H1 (cell line): ENCODE data around the gene SMIM17. TPM values are rescaled to one million over a fixed set of nuclear protein-coding genes. Genes with fewer than 3 reads are reported as not detected.

Source experiments
- FOSL1 ChIP-seq: IDR thresholded peaks from 2 replicates; pipeline ENCODE4 v1.6.1; 2011; ENCODE audit warnings: mild to moderate bottlenecking, low read depth, low read length, moderate library complexity; ENCODE audit not compliant: insufficient read depth
- HDAC6 ChIP-seq: IDR thresholded peaks from one replicate; pipeline ENCODE4 v1.7.1; 2012; ENCODE audit warnings: low read depth, mild to moderate bottlenecking, inconsistent platforms, low read length, moderate library complexity
- JUN ChIP-seq: IDR thresholded peaks from 2 replicates; pipeline ENCODE4 v1.6.1; 2011; ENCODE audit warnings: low read depth, mild to moderate bottlenecking, improper control_type of control experiment, low read length
- SIN3A ChIP-seq, 2 experiments: IDR thresholded peaks in 1 of 2; conservative IDR thresholded peaks in 1 of 2; 2 replicates each; pipeline ENCODE4 v1.6.1; 2011 to 2012; ENCODE audit warnings: low read length in 2 of 2, improper control_type of control experiment in 1 of 2, low read depth in 1 of 2, mild to moderate bottlenecking in 1 of 2
- SP2 ChIP-seq: IDR thresholded peaks from 2 replicates; pipeline ENCODE4 v1.6.1; 2012; ENCODE audit warnings: mild to moderate bottlenecking, low read length, inconsistent platforms
- ZNF274 ChIP-seq: IDR thresholded peaks from 2 replicates; pipeline ENCODE4 v1.7.0; 2012; ENCODE audit warnings: low read length, borderline replicate concordance; ENCODE audit errors: extremely low read depth
- polyA plus RNA-seq, 7 experiments: library from polyadenylated mRNA; depleted of rRNA in 3 of 7; stranded (reverse) in 5 of 7; unstranded in 2 of 7; fragments of >200 nt in 5 of 7; fragments of 200-250 nt in 2 of 7; gene quantifications; 1 replicate in 5 of 7; 2 replicates in 1 of 7; 4 replicates in 1 of 7; pipeline versions ENCODE4 v1.2.1 to v1.2.3, GENCODE V29; 2011 to 2013; ENCODE audit warnings: missing spikeins in 2 of 7, mixed read lengths in 2 of 7
- total RNA-seq: library from RNA; stranded (reverse); fragmentation: NEBNext Ultra II Directional; extraction: Animal tissue kit (Norgen Biotek cat#: 25700); gene quantifications from 2 replicates; pipeline ENCODE4 v1.2.1, GENCODE V29; 2021
- TF ChIP-seq, protein P1 (sequence below): fragments of 300-600 bp; sonication (generic); IDR thresholded peaks from 2 replicates; pipeline ENCODE4 v1.7.1; 2012; ENCODE audit warnings: low read length, moderate library complexity, mild to moderate bottlenecking, inconsistent platforms; ENCODE audit not compliant: insufficient replicate concordance
- TF ChIP-seq, protein P2 (sequence below): IDR thresholded peaks from 2 replicates; pipeline ENCODE4 v1.6.1; 2012; ENCODE audit warnings: inconsistent platforms
- TF ChIP-seq, protein P3 (sequence below): IDR thresholded peaks from 2 replicates; pipeline ENCODE4 v1.6.1; 2012; ENCODE audit warnings: low read length, inconsistent platforms

Gene SMIM17
- total and polyA plus RNA-seq, 2 of the 8 experiments (the other 6 are each of a cell fraction or from before 2014, with no cell fraction given), result 0.06 TPM; not detected in 1

DNA sequence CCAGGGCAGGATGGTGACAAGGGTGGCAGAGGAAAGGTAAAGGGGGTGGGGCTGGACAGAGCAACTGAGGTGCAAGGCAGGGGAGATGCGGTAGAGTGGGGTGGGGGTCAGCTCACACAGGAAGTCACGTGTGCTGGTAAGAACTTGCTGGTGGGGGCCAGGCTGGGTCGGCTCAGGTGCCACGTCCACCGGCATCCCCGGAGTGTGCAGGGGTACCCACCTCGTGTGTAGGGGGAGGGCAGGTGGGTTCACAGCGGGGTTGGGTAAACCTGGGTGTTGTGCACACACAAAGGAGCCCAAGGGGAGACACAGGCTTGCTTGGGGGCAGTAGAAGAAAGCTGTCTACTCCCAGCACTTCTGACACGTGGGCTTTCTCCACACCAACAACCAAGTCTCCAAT, 25.7 kb downstream of the SMIM17 start (continued):
- TF ChIP-seq, protein P1, sequence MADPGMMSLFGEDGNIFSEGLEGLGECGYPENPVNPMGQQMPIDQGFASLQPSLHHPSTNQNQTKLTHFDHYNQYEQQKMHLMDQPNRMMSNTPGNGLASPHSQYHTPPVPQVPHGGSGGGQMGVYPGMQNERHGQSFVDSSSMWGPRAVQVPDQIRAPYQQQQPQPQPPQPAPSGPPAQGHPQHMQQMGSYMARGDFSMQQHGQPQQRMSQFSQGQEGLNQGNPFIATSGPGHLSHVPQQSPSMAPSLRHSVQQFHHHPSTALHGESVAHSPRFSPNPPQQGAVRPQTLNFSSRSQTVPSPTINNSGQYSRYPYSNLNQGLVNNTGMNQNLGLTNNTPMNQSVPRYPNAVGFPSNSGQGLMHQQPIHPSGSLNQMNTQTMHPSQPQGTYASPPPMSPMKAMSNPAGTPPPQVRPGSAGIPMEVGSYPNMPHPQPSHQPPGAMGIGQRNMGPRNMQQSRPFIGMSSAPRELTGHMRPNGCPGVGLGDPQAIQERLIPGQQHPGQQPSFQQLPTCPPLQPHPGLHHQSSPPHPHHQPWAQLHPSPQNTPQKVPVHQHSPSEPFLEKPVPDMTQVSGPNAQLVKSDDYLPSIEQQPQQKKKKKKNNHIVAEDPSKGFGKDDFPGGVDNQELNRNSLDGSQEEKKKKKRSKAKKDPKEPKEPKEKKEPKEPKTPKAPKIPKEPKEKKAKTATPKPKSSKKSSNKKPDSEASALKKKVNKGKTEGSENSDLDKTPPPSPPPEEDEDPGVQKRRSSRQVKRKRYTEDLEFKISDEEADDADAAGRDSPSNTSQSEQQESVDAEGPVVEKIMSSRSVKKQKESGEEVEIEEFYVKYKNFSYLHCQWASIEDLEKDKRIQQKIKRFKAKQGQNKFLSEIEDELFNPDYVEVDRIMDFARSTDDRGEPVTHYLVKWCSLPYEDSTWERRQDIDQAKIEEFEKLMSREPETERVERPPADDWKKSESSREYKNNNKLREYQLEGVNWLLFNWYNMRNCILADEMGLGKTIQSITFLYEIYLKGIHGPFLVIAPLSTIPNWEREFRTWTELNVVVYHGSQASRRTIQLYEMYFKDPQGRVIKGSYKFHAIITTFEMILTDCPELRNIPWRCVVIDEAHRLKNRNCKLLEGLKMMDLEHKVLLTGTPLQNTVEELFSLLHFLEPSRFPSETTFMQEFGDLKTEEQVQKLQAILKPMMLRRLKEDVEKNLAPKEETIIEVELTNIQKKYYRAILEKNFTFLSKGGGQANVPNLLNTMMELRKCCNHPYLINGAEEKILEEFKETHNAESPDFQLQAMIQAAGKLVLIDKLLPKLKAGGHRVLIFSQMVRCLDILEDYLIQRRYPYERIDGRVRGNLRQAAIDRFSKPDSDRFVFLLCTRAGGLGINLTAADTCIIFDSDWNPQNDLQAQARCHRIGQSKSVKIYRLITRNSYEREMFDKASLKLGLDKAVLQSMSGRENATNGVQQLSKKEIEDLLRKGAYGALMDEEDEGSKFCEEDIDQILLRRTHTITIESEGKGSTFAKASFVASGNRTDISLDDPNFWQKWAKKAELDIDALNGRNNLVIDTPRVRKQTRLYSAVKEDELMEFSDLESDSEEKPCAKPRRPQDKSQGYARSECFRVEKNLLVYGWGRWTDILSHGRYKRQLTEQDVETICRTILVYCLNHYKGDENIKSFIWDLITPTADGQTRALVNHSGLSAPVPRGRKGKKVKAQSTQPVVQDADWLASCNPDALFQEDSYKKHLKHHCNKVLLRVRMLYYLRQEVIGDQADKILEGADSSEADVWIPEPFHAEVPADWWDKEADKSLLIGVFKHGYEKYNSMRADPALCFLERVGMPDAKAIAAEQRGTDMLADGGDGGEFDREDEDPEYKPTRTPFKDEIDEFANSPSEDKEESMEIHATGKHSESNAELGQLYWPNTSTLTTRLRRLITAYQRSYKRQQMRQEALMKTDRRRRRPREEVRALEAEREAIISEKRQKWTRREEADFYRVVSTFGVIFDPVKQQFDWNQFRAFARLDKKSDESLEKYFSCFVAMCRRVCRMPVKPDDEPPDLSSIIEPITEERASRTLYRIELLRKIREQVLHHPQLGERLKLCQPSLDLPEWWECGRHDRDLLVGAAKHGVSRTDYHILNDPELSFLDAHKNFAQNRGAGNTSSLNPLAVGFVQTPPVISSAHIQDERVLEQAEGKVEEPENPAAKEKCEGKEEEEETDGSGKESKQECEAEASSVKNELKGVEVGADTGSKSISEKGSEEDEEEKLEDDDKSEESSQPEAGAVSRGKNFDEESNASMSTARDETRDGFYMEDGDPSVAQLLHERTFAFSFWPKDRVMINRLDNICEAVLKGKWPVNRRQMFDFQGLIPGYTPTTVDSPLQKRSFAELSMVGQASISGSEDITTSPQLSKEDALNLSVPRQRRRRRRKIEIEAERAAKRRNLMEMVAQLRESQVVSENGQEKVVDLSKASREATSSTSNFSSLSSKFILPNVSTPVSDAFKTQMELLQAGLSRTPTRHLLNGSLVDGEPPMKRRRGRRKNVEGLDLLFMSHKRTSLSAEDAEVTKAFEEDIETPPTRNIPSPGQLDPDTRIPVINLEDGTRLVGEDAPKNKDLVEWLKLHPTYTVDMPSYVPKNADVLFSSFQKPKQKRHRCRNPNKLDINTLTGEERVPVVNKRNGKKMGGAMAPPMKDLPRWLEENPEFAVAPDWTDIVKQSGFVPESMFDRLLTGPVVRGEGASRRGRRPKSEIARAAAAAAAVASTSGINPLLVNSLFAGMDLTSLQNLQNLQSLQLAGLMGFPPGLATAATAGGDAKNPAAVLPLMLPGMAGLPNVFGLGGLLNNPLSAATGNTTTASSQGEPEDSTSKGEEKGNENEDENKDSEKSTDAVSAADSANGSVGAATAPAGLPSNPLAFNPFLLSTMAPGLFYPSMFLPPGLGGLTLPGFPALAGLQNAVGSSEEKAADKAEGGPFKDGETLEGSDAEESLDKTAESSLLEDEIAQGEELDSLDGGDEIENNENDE, result no peak
- TF ChIP-seq JUN (no peak), SIN3A (conservative IDR thresholded peaks at IDR 0.05 in 1 of 2, IDR thresholded peaks at IDR 0.05 in 1 of 2; ENCODE audit: low read depth in 1 of 2, low read length in 2 of 2) (no peak), SP2 (no peak), ZNF274 (no peak), FOSL1 (no peak), HDAC6 (no peak)
- TF ChIP-seq, protein P2, sequence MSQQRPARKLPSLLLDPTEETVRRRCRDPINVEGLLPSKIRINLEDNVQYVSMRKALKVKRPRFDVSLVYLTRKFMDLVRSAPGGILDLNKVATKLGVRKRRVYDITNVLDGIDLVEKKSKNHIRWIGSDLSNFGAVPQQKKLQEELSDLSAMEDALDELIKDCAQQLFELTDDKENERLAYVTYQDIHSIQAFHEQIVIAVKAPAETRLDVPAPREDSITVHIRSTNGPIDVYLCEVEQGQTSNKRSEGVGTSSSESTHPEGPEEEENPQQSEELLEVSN, result no peak
- TF ChIP-seq, protein P3, sequence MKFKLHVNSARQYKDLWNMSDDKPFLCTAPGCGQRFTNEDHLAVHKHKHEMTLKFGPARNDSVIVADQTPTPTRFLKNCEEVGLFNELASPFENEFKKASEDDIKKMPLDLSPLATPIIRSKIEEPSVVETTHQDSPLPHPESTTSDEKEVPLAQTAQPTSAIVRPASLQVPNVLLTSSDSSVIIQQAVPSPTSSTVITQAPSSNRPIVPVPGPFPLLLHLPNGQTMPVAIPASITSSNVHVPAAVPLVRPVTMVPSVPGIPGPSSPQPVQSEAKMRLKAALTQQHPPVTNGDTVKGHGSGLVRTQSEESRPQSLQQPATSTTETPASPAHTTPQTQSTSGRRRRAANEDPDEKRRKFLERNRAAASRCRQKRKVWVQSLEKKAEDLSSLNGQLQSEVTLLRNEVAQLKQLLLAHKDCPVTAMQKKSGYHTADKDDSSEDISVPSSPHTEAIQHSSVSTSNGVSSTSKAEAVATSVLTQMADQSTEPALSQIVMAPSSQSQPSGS, result no peak
